ENCODE data around the gene CLIC4. TPM values are rescaled to one million over a fixed set of nuclear protein-coding genes. Genes with fewer than 3 reads are reported as not detected.

The CLIC4 gene
- total RNA-seq, 1 experiment from 2014 or later = 62.7 TPM

- peak; percentile 32 for DNase-seq
- CTCF ChIA-PET = interaction anchor here (0.7 to 1.0 kb wide), 2 partner anchors 13 to 250 kb away, joined by 3 read pairs; no protein-coding TSS in a partner anchor
- Mint-ChIP-seq H3K4me3 (ENCODE audit: low read depth, unreplicated experiment) (peak overlapping the region; percentile 66), H3K27ac (ENCODE audit: unreplicated experiment) (no peak overlapping the region), H3K27me3 (ENCODE audit: unreplicated experiment) (no peaks in the 10 kb centered on the region), H3K4me1 (ENCODE audit: low read depth, unreplicated experiment) (no peaks in the 10 kb centered on the region), H3K9me3 (ENCODE audit: low read depth, unreplicated experiment) (no peaks in the 10 kb centered on the region), H3K36me3 (ENCODE audit: insufficient read depth, unreplicated experiment) (peaks cover 21% of the 10 kb centered on the region)
- intact Hi-C loops (cut with micrococcal nuclease; ENCODE audit: unreplicated experiment) = loop anchor here (5.0 kb wide), 1 partner anchor 358 kb away; no protein-coding TSS in a partner anchor
- TF ChIP-seq CTCF (IDR thresholded peaks at IDR 0.05; ENCODE audit: unreplicated experiment) = no peak
- no TSS peak for BruUV-seq (replicated peaks)
Observed at GRCh38 chr1:24849672-24850295, 104.5 kb downstream of the CLIC4 start.

GRCh38 chr1:24850328-24850920 is 105.2 kb downstream of the CLIC4 start:
- no peaks in the 10 kb centered on the region for H3K27me3 Mint-ChIP-seq (ENCODE audit: unreplicated experiment)
- CTCF ChIA-PET = interaction anchor here (0.7 to 1.0 kb wide), 2 partner anchors 12 to 250 kb away, joined by 3 read pairs; no protein-coding TSS in a partner anchor
- H3K4me1 Mint-ChIP-seq (ENCODE audit: low read depth, unreplicated experiment) = no peaks in the 10 kb centered on the region
- H3K27ac Mint-ChIP-seq (ENCODE audit: unreplicated experiment) = no peak overlapping the region
- H3K4me3 Mint-ChIP-seq (ENCODE audit: low read depth, unreplicated experiment) = no peak overlapping the region
- BruUV-seq (replicated peaks) = no TSS peak
- TF ChIP-seq CTCF (IDR thresholded peaks at IDR 0.05; ENCODE audit: unreplicated experiment) = no peak
- no peak for DNase-seq
- intact Hi-C loops (cut with micrococcal nuclease; ENCODE audit: unreplicated experiment) = no loop called here
- peaks cover 16% of the 10 kb centered on the region for H3K36me3 Mint-ChIP-seq (ENCODE audit: insufficient read depth, unreplicated experiment)
- H3K9me3 Mint-ChIP-seq (ENCODE audit: low read depth, unreplicated experiment) = no peaks in the 10 kb centered on the region

GRCh38 chr1:24853649-24854048 is 108.4 kb downstream of the CLIC4 start:
- Mint-ChIP-seq H3K9me3 (ENCODE audit: low read depth, unreplicated experiment) (no peaks in the 10 kb centered on the region), H3K4me1 (ENCODE audit: low read depth, unreplicated experiment) (no peaks in the 10 kb centered on the region), H3K27ac (ENCODE audit: unreplicated experiment) (no peak overlapping the region), H3K4me3 (ENCODE audit: low read depth, unreplicated experiment) (no peak overlapping the region), H3K36me3 (ENCODE audit: insufficient read depth, unreplicated experiment) (peaks cover 7% of the 10 kb centered on the region), H3K27me3 (ENCODE audit: unreplicated experiment) (no peaks in the 10 kb centered on the region)
- intact Hi-C loops (cut with micrococcal nuclease; ENCODE audit: unreplicated experiment) = no loop called here
- no TSS peak for BruUV-seq (replicated peaks)
- no peak for TF ChIP-seq CTCF (IDR thresholded peaks at IDR 0.05; ENCODE audit: unreplicated experiment)
- CTCF ChIA-PET = no interaction called here
- no peak for DNase-seq

- BruUV-seq (replicated peaks) = no TSS peak
- H3K4me3 Mint-ChIP-seq (ENCODE audit: low read depth, unreplicated experiment) = no peak overlapping the region
- no peak overlapping the region for H3K27ac Mint-ChIP-seq (ENCODE audit: unreplicated experiment)
- H3K36me3 Mint-ChIP-seq (ENCODE audit: insufficient read depth, unreplicated experiment) = no peaks in the 10 kb centered on the region
- no peak for DNase-seq
- intact Hi-C loops (cut with micrococcal nuclease; ENCODE audit: unreplicated experiment) = no loop called here
- CTCF ChIA-PET = no interaction called here
- no peaks in the 10 kb centered on the region for H3K27me3 Mint-ChIP-seq (ENCODE audit: unreplicated experiment)
- TF ChIP-seq CTCF (IDR thresholded peaks at IDR 0.05; ENCODE audit: unreplicated experiment) = no peak
- H3K4me1 Mint-ChIP-seq (ENCODE audit: low read depth, unreplicated experiment) = no peaks in the 10 kb centered on the region
- H3K9me3 Mint-ChIP-seq (ENCODE audit: low read depth, unreplicated experiment) = no peaks in the 10 kb centered on the region
Observed at GRCh38 chr1:24855474-24855873, 110.2 kb downstream of the CLIC4 start.

All from Calu3 (cell line).